Activated T-cell treated with anti-CD3 and anti-CD28 coated beads for 48 hours (primary cell): ENCODE measurements around the gene LPAR1.

Source experiments
- DNase-seq: peaks from one replicate; pipeline ENCODE4 v3.0.0-alpha.2; 2020; ENCODE audit warnings: low read depth

Gene LPAR1

DNA sequence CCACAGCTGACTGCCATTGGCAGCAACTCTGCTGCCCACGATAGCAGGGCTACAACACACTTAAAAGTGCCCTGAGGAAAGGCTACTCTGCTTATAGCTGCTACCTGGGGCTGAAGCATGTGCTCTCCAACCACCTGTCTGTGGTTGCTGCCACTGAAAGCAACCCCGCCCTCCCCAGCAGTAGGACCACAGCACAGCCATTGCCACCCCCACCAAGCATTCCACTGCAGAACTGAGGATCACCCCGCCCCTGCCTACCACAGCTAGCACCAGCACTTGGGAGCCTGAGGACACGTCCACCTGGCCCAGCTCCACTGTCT is 85.8 kb downstream of the LPAR1 start:
- no peak for DNase-seq

DNA sequence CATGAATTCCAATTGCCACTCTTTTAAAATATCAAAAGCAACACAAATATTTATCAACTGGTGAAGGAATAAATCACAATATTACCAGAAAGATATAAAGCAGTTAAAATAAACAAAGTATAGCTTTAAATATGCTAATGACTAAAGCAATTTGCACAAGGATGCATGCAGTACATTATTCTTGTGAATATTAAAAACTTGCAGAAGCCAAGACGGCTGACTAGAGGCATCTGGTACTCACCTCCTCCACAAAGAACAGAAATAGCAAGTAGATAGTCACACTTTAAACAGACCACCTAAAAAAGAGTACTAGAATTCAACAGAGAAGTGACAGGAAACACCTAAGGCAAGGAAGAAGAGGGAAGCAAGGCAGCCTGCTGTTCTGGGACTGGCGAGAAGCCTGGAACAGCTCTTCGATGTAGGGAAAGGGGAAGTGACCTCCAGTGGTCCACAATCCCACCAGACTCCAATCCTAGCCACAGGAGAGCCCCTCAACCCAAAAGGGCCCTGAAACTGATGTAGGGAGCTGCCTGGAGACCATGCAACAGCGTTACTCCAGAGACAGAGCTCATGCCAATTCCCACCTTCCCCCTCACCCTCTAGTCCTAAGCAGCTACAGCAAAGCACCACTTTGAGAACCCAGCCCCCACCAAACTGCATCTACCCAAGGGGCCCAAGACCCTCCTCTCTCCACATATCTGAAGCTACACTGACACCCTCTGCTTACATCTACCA is 86.3 kb downstream of the LPAR1 start:
- no peak for DNase-seq

DNA sequence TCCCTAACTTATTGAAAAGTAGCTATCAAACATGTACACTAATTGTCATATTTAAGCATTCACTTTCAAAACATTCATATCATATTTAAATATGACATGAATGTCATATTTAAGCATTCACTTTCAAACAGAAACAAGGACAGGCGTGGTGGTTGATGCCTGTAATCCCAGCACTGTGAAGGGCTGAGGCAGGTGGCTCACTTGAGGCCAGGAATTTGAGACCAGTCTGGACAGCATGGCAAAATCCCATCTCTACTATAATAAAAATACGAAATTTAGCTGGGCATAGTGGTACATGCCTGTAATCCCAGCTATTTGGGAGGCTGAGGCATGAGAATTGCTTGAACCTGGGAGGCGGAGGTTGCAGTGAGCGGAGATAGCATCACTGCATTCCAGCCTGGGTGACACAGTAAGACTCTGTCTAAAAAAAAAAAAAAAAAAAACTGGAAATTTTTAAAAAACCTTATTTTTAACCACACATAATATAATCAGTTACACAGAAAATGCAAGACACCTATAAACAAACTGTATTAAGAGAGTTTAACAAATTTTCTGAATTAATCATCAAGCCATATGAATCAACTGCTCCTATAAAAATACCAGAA is 88.1 kb downstream of the LPAR1 start:
- no peak for DNase-seq

DNA sequence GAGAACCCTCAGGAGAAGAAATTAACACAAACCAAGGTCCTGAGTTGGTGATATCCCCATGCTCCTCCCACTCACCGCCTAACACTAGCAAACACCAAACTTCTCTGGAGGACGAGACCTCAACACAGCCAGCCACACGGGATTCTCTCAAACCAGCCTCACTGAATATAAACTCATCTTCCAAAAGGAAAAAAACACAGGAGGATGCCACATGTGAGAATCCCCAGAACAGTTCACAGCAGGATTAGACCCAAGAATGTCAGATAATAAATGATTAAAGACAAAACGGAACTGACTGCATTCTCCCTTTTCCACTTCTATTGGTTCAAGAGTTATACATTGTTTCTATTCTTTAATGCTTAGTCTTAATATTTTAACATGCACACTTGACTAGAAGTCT is 89.2 kb downstream of the LPAR1 start:
- no peak for DNase-seq

DNA sequence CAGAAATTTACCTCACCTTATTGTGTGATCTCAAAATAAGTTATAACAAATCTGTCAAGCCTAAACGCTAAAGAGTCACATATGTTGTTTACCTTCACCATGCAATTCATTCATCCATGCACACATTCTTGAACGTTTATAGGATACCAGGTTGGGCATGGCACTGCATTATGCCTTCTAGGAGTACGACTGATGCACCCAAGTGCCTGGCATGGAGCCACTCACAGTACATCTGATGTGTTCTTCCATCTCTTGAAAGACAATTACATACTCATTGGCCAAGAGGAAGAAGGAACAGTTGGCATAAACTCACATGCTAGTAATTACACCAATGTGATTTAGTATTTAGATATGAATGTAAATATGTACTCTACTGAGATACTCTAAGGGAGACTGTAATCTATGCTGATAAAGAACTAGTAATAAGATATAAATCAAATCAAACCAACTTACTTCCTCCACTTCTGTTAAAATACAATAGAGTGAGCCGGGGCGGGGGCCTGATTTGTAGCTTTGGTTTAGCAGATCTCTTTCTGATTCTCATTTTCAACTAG is 90.7 kb downstream of the LPAR1 start:
- no peak for DNase-seq

DNA sequence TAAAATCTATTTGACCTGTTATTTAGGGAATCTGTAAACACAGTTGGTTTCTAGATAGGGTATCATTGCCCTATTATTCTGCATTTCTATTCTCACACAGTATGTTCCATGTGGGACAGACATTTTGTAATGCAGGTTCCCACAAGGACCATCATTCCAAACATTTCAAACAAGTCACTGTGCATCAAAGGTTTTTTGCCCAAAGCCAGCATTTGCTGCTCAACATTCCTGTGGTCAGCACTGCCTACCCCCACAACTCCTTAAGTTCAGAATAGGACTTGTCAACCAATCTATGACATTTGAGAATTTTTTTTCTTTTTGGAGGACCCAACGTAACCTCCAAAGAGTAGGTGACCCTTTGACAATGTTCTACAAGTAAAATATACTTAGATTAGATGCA is 95.7 kb downstream of the LPAR1 start:
- DNase-seq = no peak

DNA sequence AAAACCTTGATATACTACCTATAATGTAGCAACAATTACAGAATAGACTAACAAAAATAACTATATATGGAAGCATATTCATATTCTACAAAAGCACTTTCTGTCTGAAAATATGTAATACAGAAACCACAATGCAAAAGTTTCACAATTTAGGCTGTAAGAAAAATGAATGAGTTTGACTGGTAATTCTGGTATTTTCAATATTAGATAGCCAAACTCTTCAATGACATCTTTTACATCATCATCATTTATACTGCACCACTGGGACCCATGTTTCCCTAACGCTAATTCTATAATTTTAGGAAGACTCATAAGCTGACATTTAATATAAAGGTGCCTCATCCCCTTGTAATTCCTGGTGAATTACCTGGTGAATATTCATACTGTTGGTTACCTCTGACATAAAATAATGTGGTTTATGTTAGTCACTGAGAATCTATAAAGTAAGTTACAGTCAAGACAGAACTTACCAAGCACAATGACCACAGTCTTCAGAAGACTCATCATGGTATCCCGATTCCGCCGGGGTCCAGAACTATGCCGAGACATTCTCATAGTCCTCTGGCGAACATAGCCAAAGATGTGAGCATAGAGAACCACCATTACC is 97.2 kb downstream of the LPAR1 start:
- DNase-seq = no peak

DNA sequence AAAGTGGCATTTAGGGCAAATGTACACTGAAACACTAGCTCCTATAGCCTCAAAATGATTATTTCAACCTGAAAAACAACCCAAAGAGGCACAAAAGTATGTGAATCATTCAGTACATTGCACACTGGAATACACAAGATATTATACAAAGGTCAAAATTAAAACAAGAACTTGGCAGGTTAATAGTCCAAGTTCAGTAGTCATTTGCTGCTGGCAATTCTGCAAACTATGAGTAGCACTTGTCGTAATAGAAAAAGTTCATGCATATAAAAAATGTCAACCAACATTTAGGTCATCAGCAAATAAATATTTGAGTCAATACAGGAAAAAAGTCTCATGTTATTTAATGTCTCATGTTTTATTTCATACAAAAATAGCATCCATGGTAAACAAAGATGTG is 98.7 kb downstream of the LPAR1 start:
- no peak for DNase-seq

DNA sequence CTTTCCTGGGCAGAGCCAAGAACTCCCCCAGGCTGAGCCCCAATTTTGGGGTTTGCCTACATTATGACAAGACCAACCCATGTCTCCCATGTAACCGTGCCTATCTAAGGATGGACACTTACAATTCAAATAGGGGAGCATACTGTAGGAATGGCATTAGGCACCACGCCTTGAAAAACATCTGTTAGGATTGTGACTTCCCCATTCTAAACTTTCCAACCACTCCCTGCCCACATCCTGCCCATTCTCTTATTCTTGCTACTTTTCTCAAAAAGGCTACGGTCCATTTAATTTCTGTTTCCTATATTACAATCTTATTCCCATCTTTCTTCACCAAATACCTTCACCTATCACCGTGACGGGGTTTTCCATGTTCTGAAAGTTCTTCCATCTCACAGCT is 99.2 kb downstream of the LPAR1 start:
- no peak for DNase-seq

DNA sequence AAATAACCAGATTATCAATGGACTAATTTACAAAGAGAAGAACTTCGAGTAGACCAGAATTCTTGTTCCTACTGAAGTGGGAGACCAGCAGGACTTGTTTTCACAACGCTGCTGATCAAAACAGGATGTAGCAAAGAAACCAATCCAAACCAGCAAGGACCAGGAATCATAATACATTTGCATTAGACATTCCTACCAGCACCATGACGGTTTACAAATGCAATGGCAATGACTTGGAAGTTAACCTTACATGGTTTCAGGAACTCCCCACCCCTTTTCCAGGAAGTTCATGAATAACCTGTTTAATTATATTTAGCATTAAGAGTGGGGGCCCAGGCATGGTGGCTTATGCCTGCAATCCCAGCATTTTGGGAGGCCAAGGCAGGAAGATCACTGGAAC is 100.0 kb downstream of the LPAR1 start:
- DNase-seq = no peak

DNA sequence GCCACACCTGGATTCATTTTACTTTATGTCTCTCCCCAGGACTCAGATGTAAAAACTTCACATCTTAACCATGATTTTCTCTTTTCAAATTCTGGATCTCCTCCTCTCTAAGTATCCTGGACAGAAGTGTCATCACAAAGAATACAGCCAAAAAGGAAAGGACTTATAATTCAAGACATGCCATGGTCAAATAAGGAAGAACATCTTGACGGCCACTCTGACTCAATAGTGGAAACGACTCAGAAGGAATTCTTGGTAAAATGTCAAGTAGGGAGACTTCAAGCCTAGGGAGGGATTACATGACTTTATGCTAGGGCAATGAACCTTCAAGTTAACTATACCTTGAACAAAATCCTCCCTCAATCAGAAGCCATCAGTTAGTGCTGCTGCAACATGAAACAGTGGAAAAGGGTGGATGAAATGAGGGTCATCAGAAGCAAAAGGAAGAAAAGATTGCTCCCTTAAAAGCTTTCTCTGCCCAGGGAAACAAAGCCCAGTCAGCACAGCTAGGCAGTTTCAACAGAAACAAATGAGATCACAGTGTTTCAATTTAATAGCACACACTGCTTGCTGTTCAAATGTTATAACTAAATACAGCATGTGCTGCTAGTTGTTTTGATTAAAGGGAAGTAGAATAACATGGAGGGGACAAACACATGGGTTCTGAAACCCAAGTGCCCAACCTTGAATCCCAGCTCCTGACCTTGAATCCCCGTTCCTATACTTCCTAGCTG is 101.4 kb downstream of the LPAR1 start:
- no peak for DNase-seq

DNA sequence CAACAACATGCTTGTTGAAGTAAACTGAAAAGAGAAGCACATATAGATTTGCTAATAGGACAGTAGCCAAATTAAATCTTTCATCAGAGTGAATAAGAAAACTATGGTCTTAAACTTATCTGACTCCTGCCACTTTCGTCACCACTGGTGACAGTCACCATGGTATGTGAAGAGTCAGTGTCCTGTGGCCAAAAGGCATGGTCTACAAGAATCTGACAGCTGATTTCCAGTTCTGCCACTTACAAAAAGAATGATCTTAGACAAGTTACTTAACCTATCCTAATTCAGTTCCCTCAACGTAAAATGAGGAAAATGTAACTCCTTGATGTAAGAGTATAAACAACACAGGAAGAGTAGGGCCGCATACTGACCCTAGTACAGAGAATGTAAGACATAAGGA is 102.0 kb downstream of the LPAR1 start:
- no peak for DNase-seq

DNA sequence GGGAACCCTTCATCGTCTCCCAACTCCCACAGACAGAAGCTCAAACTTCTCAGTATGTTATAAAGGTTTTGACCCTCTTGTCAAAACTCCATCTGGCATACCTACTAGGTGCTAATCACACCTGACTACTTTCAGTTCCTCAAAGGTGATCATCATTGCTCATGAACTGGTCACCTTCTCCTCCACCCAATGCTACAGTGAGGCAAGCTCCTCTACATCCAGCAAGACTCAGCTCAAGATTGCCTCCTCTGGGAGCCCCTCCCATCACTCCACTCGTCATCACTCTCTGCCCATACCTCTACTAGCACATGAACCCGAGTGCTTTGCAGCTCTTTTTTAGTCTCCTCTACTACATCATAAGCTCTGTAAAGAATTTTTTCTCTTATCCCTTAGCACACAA is 102.4 kb downstream of the LPAR1 start:
- no peak for DNase-seq

DNA sequence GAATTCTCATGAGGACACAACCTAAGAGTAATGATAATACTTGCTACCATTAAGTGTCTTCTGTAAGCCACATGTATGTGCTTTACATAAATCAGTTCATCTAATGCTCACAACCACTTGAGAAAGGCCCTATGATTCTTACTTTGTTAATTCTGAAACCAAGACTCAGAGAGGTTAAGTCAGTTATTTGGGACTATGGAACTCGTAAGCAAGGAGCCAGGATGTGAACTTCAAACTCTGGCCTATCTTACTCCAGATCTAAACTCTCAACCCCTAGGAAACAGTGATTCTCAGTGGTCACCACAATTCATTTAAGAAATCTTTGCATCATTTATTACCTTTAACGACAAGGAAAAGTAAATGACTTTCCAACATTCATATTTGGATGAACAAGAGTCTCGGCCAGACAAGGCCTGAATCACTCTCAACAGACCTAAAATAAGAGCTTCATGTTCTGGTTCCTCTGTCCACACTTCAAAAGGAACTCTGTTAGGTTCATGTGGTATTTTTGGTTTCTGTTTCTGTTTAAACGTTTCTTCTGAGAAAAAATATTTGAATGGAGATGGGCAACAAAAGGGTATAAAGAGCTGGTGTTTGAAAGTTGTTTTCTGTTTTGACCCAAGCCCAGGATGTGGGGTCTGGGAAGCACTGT is 104.8 kb downstream of the LPAR1 start:
- DNase-seq = no peak

DNA sequence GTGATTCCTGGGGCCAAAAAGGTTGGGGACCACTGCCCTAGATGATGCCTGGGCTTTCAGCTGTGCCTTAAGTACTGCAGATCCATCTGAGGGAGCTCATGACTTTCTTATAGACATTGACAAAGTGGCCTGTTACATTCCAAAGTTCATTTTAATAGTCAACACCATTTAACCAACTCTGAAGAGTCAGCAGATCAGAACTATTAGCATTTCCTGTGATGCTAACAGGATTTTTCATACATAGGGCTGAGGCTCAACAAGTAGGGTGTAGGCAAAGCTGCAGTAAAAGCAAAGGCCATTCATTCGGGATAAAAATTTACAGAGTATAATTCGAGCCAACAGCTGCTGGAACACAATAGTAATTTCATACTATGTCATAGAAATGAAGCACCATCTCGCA is 105.4 kb downstream of the LPAR1 start:
- DNase-seq = no peak

DNA sequence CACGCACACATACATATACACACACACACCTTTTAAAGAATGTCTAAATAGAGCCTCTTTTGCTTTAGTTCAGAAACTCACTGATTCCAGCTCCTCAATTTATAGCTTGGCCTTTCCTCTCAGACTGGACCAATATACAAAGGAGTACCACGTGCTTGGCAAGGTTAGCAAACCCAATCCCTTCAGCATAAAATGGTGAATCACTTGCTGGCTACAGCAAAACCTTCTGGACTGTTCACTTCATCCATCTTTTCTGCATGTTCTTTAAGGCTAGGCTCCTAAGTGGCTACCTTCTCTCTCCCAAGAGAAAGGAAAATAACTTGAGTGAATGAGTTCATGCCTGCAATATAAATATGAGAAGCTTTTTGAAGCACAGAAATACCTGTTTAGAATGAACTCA is 109.7 kb downstream of the LPAR1 start:
- DNase-seq = no peak

DNA sequence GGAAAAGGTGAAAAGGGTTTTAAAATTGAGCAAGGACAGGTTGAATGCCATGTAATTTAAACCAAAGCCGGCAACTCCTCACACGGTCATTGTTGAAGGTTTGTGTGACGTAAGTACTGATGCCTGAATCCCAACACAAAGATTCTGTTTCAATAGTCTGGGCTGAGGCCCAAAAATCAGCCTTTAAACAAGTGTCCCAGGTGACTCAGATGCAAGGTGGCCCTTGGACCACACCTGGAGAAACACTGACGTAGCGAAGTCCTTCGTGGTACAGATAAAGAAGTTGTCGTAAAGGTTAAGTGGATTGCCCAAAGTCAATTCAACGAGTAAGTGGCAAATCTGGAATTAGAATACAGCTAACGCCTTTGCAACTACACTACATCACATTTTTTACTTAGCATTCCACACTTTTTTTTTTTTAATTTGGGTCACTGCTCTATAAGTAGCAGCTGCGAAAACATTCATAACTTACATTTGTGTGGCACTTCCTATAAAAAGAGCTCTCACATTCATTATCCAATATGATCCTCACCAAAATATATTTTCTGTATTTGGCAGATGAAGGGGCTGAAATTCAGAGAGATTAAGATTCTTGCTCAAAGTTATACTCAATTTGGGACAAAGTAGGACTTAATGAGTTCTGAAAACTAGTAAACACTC is 111.3 kb downstream of the LPAR1 start:
- DNase-seq = no peak

DNA sequence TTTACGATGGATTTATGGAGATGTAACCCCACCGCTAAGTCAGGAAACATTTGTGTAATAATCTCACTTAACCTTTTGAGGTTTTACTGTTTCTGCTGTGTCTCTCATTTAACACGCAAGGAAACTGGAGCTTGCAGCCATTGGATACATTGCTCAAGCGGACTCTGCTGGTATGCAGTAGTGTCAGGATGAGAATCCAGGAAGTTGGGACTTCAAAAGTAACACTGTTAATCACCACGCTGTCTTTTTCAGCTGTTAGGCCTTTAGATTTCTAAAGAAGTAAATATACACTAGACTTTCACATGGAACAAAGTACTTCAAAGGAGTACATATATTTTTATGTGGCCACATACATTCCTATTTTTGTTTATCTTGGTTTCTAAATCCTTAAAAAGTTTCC is 114.7 kb downstream of the LPAR1 start:
- no peak for DNase-seq

DNA sequence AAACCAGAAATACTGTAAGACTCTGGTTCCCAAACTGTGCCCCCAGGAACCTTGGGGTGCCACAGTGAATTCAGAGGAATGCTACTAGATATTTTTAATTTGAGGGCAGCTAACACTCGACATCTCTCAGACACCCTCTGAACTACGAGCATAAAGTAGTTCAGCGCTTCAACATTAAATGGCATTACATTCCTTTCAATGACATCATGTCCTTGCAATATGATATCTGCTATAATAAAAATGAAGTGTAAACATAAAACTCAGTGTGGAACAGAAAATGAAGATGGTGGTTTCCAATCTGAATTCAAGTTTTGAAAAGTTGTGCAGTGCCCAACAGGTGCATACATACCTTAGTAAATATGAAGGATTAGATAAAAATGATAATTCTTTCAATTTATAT is 116.1 kb downstream of the LPAR1 start:
- no peak for DNase-seq

DNA sequence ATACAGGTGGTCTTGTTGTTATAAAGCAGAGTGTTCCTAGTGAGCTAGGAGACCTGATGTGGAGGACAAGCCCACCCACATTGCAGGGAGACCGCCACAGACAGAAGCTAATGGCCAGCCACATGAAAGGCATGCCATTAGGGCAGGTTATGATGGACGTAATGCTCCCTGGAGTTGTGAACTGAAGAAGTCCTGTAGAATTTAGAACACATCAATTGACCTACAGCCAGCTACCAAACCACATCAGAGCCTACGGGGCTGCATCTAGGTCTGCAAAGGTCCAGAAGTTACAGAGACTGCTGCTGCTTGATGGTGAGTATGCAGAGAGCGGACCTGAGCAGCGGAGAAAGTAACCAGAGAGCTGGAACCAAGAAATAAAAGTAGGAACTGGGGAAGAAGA is 116.6 kb downstream of the LPAR1 start:
- no peak for DNase-seq

DNA sequence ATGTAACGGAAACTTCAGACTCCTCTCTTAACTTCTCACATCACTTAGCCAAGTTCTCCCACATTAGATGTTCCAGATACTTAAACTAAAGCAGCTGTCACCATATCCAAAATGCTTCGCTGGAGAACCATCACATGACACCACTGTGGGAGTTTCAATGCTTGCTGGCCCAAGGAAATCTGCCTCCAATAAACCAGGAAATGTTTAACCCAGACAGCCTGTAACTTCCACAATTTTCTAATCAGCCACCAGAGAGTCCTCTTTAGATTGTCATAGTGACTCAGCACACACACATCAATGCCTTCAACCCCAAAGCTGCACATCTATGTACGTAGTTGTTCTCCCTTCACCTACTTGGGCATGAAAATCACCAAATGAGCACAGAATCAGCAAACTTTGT is 118.7 kb downstream of the LPAR1 start:
- no peak for DNase-seq

DNA sequence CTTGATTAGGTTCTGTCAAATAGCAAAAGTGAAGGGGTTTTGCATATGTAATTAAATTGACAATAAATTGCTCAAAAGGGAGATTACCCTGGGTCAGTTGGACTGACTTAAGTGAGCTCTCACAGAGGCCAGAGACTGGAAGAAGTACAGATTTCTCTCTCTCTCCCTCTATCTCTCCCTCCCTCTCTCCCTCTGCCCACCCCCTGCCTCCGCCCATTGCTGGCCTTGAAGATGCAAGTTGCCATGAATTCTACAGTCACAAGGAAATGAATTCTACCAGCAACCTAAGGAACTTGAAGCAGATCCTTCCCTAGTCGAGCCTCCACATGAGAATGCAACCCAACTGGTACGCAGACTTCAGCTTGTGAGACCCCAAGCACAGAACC is 119.2 kb downstream of the LPAR1 start:
- DNase-seq = no peak
